ENCODE measurements around the gene ISLR2.
A peak's percentile ranks its signal among the peaks of the same experiment; 100 is the strongest.

The ISLR2 gene

DNA sequence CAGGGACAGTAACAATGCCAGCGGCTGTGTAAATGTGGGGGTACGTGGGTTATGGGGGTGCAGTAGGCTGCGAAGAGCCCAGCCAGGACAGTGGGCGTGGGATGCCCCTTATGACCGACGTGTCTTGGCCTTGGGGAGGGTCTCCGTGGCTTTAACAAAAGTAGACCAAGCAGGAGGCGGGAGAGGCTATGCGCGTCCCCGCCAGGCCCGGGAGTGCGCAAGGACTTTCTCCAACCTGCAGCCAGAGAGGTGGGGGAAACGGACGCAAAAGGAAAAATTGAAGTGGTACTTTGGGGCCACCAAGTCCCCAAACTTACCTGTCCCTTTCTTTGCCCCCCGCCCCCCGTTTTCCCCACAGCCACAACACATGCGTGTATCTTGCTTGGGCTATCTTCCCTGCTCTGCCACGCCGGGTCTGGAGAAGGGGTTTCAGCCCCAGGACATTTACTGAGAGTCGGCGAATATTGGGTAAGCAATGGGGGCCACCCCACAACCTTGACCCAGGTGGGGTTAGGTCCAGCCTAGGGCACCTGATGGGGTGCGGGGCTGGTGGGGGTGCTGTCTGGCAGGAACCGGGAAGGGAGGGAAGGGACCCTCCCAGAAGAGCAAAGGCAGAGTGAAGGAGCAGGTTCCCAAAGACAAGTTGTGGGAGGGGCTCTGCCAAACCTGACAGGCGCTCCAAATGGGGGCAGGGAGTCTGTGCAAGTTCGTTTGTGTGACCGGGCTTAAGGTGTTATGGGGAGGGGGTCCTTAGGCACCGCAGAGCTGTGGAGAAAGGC is 652 bp downstream of the ISLR2 start:
- TF ChIP-seq, protein P1, sequence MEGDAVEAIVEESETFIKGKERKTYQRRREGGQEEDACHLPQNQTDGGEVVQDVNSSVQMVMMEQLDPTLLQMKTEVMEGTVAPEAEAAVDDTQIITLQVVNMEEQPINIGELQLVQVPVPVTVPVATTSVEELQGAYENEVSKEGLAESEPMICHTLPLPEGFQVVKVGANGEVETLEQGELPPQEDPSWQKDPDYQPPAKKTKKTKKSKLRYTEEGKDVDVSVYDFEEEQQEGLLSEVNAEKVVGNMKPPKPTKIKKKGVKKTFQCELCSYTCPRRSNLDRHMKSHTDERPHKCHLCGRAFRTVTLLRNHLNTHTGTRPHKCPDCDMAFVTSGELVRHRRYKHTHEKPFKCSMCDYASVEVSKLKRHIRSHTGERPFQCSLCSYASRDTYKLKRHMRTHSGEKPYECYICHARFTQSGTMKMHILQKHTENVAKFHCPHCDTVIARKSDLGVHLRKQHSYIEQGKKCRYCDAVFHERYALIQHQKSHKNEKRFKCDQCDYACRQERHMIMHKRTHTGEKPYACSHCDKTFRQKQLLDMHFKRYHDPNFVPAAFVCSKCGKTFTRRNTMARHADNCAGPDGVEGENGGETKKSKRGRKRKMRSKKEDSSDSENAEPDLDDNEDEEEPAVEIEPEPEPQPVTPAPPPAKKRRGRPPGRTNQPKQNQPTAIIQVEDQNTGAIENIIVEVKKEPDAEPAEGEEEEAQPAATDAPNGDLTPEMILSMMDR (IDR thresholded peaks at IDR 0.05; ENCODE audit: low read length, missing control alignments) = no peak
- DNase-seq (ENCODE audit: low read depth) = no peak
- no peak overlapping the region for H3K4me3 ChIP-seq (replicated peaks; ENCODE audit: low read depth, low read length)

DNA sequence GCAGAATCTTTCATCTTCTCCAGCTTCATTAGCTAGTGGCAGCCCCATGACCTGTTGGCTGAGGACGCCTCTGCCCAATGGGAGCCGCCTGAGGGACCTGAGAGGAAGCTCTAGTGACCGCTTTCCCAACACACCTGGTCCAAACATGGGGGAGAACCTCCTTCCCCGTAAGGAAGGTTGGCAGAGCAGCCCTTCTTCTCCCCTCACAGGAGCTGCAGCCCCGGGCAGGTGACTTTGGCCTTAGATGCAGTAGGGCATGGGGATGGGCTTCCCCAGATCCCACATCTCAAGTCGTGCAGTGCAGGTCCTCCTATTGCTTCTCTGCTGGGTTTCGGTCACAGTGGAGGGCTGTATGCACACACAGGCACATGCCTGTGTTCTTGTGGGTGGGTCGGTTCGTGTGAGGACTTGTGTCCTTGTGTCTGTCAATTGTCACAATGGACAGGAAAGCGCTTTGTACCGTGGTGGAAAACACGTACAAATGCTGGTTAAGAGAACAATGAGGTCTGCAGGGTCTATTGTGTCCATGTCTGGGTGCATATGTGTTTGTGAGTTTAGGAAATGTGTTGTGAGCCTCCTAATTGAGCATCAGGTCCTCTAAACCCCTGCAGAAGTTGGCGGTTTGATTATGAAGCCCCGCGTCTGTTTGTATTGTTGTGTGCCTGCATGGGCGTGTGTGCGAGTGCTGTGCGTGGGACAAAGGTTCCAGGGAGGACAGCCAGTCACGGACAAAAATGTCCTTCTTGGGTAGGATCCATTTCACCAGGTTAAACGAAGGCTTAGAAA is 1.4 kb downstream of the ISLR2 start:
- no peak overlapping the region for H3K4me3 ChIP-seq (replicated peaks; ENCODE audit: low read depth, low read length)
- no peak for DNase-seq (ENCODE audit: low read depth)

DNA sequence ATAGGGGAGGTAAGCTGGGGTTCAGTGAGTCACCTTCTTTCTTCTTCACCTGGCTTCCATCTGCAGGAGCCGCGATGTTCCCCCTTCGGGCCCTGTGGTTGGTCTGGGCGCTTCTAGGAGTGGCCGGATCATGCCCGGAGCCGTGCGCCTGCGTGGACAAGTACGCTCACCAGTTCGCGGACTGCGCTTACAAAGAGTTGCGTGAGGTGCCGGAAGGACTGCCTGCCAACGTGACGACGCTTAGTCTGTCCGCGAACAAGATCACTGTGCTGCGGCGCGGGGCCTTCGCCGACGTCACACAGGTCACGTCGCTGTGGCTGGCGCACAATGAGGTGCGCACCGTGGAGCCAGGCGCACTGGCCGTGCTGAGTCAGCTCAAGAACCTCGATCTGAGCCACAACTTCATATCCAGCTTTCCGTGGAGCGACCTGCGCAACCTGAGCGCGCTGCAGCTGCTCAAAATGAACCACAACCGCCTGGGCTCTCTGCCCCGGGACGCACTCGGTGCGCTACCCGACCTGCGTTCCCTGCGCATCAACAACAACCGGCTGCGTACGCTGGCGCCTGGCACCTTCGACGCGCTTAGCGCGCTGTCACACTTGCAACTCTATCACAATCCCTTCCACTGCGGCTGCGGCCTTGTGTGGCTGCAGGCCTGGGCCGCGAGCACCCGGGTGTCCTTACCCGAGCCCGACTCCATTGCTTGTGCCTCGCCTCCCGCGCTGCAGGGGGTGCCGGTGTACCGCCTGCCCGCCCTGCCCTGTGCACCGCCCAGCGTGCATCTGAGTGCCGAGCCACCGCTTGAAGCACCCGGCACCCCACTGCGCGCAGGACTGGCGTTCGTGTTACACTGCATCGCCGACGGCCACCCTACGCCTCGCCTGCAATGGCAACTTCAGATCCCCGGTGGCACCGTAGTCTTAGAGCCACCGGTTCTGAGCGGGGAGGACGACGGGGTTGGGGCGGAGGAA is 2.6 kb downstream of the ISLR2 start:
- TF ChIP-seq, protein P1 (IDR thresholded peaks at IDR 0.05; ENCODE audit: low read length, missing control alignments) = no peak
- no peak overlapping the region for H3K4me3 ChIP-seq (replicated peaks; ENCODE audit: low read depth, low read length)
- DNase-seq (ENCODE audit: low read depth) = no peak

More for the DNA sequence above, 1.4 kb downstream of the ISLR2 start:
- TF ChIP-seq, protein P1 (IDR thresholded peaks at IDR 0.05; ENCODE audit: low read length, missing control alignments) = no peak

DNA sequence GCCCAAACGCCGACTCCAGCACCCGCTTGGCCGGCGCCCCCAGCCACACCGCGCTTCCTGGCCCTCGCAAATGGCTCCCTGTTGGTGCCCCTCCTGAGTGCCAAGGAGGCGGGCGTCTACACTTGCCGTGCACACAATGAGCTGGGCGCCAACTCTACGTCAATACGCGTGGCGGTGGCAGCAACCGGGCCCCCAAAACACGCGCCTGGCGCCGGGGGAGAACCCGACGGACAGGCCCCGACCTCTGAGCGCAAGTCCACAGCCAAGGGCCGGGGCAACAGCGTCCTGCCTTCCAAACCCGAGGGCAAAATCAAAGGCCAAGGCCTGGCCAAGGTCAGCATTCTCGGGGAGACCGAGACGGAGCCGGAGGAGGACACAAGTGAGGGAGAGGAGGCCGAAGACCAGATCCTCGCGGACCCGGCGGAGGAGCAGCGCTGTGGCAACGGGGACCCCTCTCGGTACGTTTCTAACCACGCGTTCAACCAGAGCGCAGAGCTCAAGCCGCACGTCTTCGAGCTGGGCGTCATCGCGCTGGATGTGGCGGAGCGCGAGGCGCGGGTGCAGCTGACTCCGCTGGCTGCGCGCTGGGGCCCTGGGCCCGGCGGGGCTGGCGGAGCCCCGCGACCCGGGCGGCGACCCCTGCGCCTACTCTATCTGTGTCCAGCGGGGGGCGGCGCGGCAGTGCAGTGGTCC is 3.5 kb downstream of the ISLR2 start:
- DNase-seq (ENCODE audit: low read depth) = no peak
- TF ChIP-seq, protein P1 (IDR thresholded peaks at IDR 0.05; ENCODE audit: low read length, missing control alignments) = no peak
- no peak overlapping the region for H3K4me3 ChIP-seq (replicated peaks; ENCODE audit: low read depth, low read length)

DNA sequence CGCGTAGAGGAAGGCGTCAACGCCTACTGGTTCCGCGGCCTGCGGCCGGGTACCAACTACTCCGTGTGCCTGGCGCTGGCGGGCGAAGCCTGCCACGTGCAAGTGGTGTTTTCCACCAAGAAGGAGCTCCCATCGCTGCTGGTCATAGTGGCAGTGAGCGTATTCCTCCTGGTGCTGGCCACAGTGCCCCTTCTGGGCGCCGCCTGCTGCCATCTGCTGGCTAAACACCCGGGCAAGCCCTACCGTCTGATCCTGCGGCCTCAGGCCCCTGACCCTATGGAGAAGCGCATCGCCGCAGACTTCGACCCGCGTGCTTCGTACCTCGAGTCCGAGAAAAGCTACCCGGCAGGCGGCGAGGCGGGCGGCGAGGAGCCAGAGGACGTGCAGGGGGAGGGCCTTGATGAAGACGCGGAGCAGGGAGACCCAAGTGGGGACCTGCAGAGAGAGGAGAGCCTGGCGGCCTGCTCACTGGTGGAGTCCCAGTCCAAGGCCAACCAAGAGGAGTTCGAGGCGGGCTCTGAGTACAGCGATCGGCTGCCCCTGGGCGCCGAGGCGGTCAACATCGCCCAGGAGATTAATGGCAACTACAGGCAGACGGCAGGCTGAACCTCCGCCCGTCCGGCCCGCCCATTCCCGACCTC is 4.1 kb downstream of the ISLR2 start:
- TF ChIP-seq, protein P1 (IDR thresholded peaks at IDR 0.05; ENCODE audit: low read length, missing control alignments) = peak; percentile 12
- no peak overlapping the region for H3K4me3 ChIP-seq (replicated peaks; ENCODE audit: low read depth, low read length)
- no peak for DNase-seq (ENCODE audit: low read depth)
